HG02840 (cell line): ENCODE measurements around the gene PRPSAP2.
"Not testable (repeated sequence)": the region's sequence is repeated elsewhere in the genome, so short reads cannot be mapped to it uniquely, and the experiment has no call there.

Source experiments
- ATAC-seq: cut with Tn5 transposase; IDR thresholded peaks from one replicate; pipeline ENCODE4 v1.9.1; 2021; ENCODE audit warnings: mild to moderate bottlenecking, moderate library complexity, moderate number of reproducible peaks; ENCODE audit not compliant: unreplicated experiment, low FRiP score

Gene PRPSAP2

DNA sequence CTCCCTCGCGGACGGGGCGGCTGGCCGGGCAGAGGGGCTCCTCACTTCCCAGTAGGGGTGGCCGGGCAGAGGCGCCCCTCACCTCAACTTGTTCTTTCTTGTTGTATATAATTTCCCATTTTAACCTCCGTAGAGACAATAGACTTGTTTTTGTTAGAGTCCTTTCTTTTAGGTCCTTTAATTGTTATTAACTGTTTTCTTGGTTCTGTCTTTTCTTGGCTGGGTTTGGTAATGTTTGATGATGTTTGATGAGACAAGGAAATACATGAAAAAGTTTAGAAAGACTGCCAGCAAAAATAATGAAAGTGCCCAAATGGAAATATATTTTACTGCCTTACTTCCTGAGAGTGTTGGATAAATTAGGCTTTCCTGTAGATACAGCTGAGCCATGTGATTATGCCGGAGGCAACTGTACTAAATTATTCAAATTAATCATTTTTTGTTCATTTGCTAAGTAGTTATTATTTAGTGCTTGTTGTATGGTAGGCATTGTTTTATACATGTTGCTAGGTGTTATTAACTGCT lies 30.9 kb downstream of the PRPSAP2 start:
- no peak for ATAC-seq

DNA sequence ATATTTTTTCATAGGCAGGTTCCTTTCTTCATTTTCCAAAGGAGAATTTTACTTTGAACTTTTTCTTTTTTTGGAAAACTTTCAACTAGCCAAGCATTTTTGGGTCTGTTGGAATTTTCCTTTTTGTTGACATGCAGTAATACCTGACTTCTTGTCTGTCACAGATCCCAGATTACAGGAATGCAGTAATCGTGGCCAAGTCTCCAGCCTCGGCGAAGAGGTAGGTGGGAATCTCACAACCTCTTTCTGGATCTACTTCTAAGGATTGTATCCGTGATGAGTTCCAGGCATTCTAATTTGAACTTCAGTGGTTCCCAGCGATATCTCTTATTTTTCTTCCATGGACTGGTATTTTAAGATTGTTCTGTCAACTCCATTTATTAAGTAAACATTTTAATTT lies 31.7 kb downstream of the PRPSAP2 start:
- ATAC-seq: no peak

- ATAC-seq: no peak
Measured at GRCh38 chr17:18891541-18891940, 33.6 kb downstream of the PRPSAP2 start.

DNA sequence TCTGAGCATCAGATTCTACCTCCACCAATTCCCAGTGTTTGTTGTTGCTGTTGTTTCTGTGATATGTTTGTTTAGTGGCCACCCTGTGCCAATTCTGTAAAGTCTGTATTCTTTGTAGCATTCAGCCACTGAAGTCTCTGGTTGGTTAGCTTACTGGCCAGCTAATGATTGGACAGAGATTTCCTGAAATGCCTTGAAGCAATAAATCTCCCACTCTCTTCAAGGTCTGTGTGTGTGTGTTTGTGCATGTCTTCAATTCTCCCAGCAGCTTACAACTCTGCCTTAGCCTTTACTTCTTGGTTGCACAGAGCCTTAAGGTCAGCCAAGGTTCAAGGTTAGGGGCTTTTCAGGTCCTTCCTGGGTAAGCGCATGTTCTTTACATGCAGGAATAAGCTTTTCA lies 38.2 kb downstream of the PRPSAP2 start:
- ATAC-seq: no peak

DNA sequence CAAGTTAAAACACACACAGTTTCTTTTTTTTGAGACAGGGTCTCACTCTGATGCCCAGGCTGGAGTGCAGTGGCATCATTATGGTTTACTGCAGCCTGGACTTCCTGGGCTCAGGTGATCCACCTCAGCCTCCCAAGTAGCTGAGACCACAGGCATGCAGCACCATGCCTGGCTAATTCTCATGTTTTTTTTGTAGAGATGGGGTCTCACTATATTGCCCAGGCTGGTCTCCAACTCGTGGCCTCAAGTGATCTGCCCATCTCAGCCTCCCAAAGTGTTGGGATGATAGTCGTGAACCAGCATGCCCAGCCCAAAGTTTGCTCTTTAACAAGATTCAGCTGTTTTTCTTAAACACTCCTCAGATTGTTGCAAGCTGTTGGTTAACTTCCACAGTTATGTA lies 39.0 kb downstream of the PRPSAP2 start:
- no peak for ATAC-seq

DNA sequence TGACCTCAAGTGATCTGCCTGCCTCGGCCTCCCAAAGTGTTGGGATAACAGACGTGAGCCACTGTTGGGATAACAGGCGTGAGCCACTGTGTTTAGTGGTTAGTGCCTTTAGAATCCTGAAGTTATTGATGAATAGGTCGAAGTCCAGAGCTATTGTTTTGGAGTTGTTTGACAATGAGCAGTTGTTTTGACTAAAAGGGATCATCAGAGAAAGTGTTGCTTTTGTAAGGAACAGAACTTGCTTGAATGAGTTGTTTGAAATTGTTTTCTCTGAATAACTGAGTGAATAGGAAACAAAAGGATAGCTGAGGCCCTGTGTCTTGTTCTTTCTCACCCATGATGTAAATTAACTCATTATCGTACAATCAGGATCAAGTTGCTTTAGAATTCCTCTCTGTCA lies 46.6 kb downstream of the PRPSAP2 start:
- no peak for ATAC-seq

DNA sequence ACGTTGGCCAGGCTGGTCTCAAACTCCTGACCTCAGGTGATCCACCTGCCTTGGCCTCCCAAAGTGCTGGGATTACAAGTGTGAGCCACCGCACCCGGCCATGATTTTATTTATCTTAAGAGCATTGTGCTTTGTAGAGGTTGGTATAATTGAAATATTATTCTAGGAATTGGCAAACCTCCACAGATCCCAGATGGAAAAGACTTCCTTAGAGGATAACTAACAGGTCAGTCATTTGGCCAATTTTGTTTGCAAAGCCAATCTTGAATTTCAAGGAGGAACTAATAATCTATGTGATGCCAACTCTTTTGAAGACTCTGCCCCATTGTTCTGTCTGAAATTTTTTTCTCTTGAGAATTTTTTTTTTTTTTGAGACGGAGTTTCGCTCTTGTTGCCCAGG lies 47.3 kb downstream of the PRPSAP2 start:
- ATAC-seq: no peak

DNA sequence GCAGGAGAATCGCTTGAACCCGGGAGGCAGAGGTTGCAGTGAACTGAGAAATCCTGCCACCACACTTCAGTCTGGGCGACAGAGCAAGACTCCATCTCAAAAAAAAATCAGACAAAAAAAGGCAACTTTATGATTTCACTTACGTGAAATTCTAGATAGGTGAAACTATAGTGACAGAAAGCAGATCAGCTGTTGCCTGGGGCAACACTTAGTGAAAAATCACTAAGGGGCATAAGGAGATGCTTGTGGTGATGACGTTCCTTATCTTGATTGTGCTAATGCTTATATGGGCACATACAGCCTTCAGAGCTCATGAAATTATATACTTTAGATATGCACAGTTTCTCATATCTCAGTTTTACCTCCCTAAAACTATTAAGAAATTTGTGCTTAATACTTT lies 52.4 kb downstream of the PRPSAP2 start:
- no peak for ATAC-seq

DNA sequence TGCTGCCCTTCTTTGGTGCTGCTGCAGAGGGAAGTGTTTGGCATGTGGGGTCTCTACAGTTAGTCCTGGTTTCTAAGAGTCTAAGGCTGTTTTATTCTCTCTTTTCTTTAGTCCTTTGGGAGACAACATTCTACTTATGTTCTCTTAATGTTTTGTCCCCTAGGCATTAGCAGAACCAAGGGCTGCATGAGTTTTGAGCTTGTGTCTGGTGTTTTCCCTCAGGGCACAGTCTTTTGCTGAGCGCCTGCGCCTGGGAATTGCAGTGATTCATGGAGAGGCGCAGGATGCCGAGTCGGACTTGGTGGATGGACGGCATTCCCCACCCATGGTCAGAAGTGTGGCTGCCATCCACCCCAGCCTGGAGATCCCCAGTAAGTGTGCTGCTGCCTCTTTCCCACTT lies 53.0 kb downstream of the PRPSAP2 start:
- ATAC-seq: no peak

DNA sequence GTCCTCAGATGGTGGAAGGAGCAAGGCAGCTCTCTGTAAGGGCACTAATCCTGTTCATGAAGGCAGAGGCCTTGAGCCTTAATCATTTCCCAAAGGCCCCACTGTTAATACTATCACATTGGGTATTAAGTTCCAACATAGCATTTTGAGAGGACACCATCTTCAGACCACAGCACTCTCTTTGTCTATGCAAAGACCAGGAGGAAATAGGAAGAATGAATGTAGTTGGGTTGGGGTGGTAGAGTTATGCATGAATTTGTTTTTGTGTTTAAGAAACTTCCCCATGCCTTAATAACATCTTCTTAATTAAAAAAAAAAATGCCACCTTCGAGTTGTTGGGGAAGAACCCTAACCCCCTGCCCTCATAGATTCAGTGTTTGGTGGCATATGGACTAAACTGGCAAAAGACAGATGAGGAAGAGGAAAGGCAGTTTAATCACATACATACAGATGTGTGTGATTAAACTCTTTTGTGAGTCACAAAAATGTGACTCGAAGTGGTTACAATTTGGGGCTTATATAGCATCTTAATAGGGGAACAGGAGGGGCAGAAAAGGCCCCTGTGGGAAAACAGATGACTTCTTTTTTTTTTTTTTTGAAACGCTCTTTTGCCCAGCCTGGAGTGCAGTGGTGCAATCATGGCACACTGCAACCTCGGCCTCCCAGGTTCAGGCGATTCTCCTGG lies 59.0 kb downstream of the PRPSAP2 start:
- no peak for ATAC-seq

DNA sequence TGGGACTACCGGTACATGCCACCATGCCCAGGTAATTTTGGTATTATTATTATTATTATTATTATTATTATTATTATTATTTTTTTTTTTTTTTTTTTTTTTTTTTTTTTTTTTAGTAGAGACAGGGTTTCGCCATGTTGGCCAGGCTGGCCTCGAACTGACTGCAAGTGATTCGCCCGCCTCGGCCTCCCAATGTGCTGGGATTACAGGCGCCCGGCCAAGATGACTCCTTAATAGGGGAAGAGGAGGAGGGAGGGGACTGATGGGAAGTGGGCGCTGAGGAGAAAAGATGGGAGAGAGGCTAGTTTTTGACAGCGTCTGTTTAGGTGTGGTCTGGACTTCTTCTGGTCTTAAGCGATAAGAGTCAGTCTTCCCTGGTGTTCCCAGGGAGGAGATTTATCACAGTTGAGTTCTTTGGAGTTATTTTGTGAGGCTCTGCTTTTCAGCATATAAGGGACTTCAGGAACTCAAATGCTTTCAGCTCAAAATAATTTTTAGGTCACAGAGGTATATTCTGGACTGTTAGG lies 59.6 kb downstream of the PRPSAP2 start:
- ATAC-seq: no peak

GRCh38 chr17:18919963-18920362 lies 62.0 kb downstream of the PRPSAP2 start:
- no peak for ATAC-seq

DNA sequence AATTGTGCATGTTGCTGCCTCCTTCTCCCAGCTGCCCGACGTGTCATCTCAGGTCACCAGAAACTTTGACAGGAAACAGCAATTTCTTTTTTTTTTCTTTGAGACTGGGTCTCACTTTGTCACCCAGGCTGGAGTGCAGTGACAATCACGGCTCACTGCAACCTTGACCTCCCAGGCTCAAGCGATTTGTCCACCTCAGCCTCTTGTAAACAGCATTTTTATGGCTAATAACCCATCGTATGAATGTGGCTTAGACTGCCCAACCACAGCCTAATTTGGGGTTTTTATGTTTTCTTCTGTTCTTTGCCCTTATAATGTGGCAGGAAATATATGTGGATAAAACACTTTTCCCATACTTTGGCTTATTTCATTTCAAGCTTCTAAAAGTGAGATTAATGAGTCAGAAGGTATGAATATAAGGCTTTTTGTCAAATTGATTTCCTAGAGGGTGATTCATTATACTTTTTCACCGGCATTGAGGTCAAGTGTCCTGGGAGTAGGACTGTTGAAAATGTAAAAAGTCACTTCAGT lies 63.0 kb downstream of the PRPSAP2 start:
- no peak for ATAC-seq

- no peak for ATAC-seq
Measured at GRCh38 chr17:18921485-18921884, 63.6 kb downstream of the PRPSAP2 start.

DNA sequence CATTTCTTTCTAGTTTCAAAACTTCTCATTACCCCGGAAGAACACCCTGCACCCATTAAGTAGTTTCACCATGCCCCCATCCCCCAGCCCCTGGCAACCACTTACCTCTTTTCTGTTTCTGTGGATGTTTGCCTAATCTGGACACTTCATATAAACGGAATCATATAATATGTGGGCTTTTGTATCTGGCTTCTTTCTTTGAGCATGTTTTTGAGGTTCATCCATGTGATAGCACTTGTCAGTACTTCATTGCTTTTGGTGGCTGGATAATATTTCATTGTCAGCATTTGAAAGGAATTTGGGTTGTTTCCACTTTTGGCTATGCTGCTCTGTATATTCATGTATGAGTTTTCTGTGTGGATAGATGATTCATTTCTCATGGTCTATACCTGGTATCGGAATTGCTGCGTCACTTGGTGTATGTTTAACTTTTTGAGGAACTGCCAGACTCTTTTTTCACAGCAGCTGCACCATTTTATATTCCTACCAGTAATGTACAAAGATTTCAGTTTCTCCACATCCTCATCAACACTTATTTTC lies 64.1 kb downstream of the PRPSAP2 start:
- peak; percentile 66 for ATAC-seq

DNA sequence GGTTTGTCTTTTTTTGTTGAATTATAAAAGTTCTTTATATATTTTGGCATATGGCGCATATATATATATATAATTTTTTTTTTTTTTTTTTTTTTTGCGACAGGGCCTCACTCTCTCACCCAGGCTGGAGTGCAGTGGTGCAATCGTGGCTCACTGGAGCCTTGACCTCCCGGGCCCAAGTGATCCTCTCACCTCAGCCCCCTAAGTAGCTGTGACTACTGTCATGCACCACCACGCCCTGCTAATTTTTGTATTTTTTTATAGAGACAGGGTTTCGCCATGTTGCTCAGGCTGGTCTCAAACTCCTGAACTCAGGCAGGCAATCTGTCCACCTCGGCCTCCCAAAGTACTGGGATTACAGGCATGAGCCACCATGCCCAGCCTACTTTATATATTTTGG lies 64.7 kb downstream of the PRPSAP2 start:
- ATAC-seq: not testable (repeated sequence)

DNA sequence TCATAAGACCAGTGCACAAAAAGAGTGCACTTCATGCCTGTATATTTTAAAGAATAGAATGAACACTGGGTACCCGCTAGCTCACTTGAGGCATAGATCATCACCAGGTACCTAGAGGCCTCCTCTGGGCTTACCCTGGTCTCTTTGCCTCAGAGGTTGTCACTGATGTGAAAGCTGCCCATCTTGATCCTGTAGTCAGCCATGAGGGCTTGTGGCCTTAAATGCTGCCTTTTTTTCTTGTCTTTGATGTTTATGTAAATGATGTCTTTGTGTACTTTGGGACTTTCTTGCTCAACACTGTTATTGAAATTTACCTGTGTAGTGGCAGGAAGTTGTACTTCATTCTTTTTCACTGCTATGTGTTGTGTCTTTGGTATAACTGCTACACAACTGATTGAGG lies 67.3 kb downstream of the PRPSAP2 start:
- no peak for ATAC-seq

DNA sequence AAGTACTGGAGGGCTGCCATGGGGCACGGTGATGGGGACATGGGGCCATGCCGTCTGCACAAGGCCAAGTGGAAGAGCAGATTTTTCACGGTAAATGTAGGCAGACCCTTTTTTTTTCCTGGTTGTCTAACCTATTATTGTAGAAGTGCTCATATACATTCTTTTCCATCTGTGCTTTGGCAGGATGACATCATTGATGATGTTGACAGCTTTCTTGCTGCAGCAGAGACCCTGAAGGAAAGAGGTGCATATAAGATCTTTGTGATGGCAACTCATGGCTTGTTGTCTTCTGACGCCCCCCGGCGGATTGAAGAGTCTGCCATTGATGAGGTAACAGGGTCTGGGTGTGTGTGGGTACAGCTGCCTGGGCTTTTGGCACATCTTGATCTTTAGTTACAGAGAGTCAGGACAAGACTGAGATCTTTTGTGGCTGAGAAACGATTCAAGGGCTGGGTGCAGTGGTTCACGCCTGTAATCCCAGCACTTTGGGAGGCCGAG lies 70.7 kb downstream of the PRPSAP2 start:
- ATAC-seq: no peak

GRCh38 chr17:18932360-18933055 lies 74.6 kb downstream of the PRPSAP2 start:
- no peak for ATAC-seq

DNA sequence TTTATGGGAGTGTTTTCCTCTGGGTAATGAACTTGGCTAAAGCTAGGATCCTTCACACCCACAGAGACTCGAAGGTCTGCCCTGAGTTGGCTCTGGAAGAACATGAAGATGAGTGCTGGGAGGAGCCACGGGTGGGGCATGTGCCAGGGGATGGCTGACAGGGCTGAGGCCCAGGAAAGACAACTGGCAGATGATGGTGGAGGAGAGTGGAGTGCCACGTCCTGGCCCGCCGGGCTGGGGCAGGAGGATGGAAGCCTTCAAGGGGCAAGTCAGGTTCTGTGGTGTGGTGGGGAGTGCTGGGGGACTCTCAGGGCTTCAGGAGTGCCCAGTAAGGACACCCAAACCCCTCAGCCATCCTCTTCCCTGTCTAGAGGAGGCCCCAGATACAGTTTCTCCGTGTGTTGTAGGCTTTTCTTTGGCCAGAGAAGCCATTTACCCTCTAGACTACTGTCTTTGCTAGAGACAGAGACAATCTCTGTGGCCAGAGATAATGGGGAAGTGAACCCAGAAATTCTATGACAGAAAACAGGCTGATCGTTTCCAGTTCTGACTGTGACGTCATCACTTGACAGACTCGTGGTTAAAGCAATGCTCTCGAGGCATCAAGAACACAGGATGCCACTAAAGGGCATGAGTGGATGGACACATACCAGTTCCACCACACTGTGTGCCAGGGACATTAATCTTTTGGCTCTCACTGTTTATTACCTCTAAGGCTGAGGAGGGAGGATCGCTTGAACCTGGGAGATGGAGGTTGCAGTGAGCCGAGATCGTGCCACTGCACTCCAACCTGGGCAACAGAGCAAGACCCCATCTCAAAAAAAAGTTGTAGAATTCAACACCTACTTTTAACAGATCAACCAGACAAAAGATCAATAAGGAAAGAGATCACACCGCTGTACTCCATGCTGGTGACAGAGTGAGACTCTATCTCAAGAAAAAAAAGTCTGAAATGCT lies 75.4 kb downstream of the PRPSAP2 start:
- no peak for ATAC-seq
